Measurements from ENCODE around the gene CFAP77.
A peak's percentile ranks its signal among the peaks of the same experiment; 100 is the strongest.

CFAP77 gene

GRCh38 chr9:132457504-132458236 is 47.7 kb downstream of the CFAP77 start:
- no peak for DNase-seq

GRCh38 chr9:132458432-132458831 is 48.4 kb downstream of the CFAP77 start:
- DNase-seq = no peak

GRCh38 chr9:132459661-132460060 is 49.6 kb downstream of the CFAP77 start:
- no peak for DNase-seq

GRCh38 chr9:132460240-132460639 is 50.2 kb downstream of the CFAP77 start:
- no peak for DNase-seq

GRCh38 chr9:132461281-132461896 is 51.4 kb downstream of the CFAP77 start:
- no peak for DNase-seq

GRCh38 chr9:132461971-132462370 is 52.0 kb downstream of the CFAP77 start:
- DNase-seq = no peak

GRCh38 chr9:132464547-132464946 is 54.5 kb downstream of the CFAP77 start:
- no peak for DNase-seq

GRCh38 chr9:132465131-132465635 is 55.2 kb downstream of the CFAP77 start:
- DNase-seq = no peak

GRCh38 chr9:132472199-132472598 is 62.2 kb downstream of the CFAP77 start:
- no peak for DNase-seq

GRCh38 chr9:132472599-132472998 is 62.6 kb downstream of the CFAP77 start:
- no peak for DNase-seq

- DNase-seq = no peak
These were observed 64.2 kb downstream of the CFAP77 start for GRCh38 chr9:132474253-132474652.

GRCh38 chr9:132478353-132479050 is 68.5 kb downstream of the CFAP77 start:
- DNase-seq = no peak

GRCh38 chr9:132479733-132480132 is 69.7 kb downstream of the CFAP77 start:
- no peak for DNase-seq

GRCh38 chr9:132481053-132481849 is 71.2 kb downstream of the CFAP77 start:
- no peak for DNase-seq

- DNase-seq = no peak
These were observed 72.3 kb downstream of the CFAP77 start for GRCh38 chr9:132482196-132482813.

- no peak for DNase-seq
These were observed 75.4 kb downstream of the CFAP77 start for GRCh38 chr9:132485393-132485792.

GRCh38 chr9:132486706-132487350 is 76.8 kb downstream of the CFAP77 start:
- DNase-seq = peak; percentile 26

- peak; percentile 10 for DNase-seq
These were observed 77.4 kb downstream of the CFAP77 start for GRCh38 chr9:132487351-132487791.

- DNase-seq = no peak
These were observed 78.0 kb downstream of the CFAP77 start for GRCh38 chr9:132487980-132488535.

- no peak for DNase-seq
These were observed 78.6 kb downstream of the CFAP77 start for GRCh38 chr9:132488626-132489025.

GRCh38 chr9:132489536-132489935 is 79.5 kb downstream of the CFAP77 start:
- no peak for DNase-seq

- DNase-seq = no peak
These were observed 84.8 kb downstream of the CFAP77 start for GRCh38 chr9:132494857-132495256.

Data from CD4-positive, alpha-beta T cell treated with Interleukin-17A for 4 hours (primary cell).